Measurements from ENCODE around the gene ADAMTS2. TPM values are rescaled to one million over a fixed set of nuclear protein-coding genes. Genes with fewer than 3 reads are reported as not detected.
"Not testable (repeated sequence)": the region's sequence is repeated elsewhere in the genome, so short reads cannot be mapped to it uniquely, and the experiment has no call there.

The ADAMTS2 gene
- total RNA-seq, 1 donor from 2014 or later = 0.78 TPM

DNA sequence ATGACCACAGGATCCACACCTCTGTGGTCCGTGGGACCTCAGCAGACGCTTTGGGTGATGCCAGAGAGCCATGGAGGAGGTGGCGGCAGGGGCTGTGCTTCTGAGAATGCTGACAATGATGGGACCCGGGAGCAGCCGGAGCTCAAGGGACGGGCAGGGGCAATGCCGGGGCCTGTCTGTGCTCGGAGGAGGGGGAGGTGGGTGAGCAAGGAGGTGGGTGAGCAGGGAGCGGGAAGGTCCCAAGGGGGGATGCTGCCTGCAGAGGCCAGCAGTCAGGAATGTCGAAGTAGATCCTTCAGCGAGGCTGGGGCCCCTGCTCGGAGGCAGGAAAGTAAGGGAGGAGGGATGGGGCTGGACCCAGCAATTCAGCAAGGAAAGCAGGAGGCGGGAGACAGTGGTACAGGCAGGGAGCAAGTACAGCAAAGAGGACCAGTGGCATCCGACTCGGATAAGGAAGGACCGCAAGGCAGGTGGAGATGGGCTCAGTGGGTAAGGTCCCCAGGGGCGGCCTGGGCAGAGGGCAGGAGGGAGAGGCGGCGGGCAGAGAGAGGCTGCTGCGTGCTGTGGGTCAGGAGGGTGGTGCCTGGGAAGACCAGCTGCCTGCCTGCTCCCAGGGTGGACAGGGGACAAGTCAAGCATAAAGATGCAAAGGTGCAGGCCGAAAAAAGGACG lies 49.0 kb downstream of the ADAMTS2 start:
- no peak for DNase-seq

GRCh38 chr5:179295778-179296149 lies 49.5 kb downstream of the ADAMTS2 start:
- DNase-seq = no peak

DNA sequence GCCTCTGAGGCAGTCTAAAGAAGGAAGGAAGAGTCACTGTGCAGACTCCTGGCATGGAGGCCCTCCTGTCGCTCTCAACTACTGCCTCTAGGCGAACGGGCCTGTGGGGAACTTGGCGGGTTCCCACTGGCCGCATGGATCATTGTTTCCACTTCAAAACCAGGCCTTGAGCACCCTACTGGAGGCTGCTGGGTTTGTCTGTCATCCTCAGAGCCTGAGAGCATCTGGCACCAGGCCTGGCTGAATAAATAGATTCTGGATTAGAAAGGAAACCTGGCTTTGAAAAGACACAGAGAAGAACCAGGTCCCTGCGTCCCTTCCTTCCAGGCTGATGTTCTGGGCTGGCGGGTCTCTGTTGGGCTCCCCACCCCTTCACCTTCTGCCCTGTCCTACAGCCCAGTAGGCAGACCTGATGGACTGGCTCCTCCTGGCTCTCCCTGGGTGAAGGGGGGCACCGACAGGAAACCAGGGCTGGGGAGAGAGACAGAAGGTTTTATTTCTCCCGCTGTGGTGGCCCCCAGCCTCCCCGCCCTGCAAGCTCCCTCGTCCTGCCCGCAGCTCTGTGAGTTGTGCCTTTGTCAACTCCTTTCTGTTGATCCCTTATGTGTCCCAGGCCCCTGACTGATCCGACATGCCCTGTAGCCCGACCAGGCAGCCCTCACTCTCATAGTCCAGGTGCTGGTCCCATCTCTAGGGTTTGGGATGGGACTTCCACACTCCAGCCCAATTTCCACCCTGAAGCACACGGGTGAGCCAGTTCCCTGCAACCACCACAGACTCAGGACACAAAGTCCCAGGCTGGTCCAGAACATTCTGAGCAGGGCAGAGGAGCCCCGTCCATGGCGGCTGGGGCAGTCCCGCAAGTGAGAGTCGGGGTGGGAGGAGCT lies 50.1 kb downstream of the ADAMTS2 start:
- no peak for DNase-seq

DNA sequence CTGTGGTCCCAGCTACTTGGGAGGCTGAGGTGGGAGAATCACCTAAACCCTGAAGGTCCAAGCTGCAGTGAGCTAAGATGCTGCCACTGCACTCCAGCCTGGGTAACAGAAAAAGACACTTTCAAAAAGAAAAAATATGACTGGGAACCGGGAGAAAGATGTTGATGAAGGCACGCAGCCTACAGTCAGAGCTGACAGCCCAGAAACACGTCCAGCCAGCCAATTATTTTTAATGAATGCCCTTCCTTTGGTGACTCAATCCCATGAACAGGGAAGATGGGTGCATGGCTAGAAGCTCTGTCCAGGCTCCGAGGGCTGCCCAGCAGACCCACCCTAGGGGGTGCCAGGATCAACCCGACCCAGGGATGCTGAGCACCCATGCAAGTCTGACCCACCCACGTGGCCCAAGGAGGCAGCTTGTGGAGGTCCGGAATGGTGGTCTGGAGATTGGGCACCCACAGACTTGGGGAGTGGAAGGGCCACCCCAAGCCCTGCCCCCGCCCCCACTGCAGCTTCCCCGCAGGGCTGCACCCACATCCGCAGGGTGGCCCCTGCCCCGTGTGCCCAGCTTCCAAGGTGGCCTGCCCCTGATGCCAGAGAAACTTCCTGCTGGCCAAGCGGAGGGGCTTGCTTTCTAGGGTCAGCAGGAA lies 51.0 kb downstream of the ADAMTS2 start:
- no peak for DNase-seq

GRCh38 chr5:179292681-179293635 lies 52.3 kb downstream of the ADAMTS2 start:
- no peak for DNase-seq

DNA sequence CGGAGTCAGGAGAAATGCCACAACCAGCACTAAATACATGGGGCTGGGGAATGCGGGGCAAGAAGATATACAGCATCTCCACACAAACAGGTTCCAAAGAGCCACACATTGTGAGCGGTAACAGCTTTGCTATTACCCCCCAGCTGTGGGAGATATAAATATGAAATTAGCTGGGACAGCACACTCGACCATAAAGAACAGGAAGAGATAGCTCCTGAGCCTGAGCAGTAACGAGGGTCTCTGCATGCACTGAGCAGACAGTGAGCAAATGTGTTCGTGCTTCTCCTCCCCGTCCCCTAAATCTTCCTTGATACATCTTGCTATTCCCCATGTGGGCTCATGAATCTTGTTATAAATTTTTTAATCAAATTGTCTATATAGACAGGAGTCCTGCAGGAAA lies 53.1 kb downstream of the ADAMTS2 start:
- DNase-seq = no peak

DNA sequence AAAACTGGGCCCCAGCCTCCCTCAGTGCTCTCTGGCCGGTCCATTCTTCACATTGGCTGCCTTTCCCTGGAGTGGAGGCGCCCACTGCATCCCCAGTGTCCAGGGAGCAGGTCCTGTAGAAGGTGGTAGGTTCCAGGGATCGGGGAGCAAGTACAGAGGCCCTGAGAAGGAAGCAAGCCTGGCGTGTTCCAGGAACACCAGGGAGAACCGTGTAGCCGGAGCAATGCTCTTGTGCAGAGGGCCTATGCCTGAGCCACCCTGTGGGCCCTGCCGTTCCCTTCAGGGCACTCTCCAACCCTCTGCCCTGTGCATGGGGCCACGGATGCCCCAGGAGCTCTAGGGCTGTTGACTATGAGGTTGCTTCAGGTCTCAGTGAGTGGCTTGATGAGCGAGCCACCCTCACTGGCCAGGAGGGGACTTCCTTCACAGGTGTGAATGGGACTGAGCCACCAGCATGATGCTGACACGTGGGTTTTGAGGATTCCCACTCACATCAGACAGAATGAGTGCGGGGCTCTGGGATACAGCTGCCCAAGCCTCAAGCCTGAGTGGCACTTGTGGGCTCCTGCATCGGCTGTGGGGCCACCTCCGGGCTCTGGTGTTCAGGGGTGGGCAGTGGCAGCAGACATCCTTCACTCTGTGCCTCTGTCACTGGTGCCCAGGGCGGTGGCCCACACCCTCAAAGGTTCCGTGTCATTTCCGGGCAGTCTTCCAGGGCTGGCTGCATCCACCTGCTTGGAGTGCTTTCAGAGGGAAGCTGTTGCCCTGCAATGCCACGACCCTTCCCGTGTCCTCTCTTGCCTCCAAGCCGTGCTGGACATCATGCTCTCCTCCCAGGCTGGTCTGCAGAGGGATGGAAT lies 54.4 kb downstream of the ADAMTS2 start:
- DNase-seq = no peak

- DNase-seq = no peak
Observed at GRCh38 chr5:179289756-179290385, 55.4 kb downstream of the ADAMTS2 start.

- no peak for DNase-seq
Observed at GRCh38 chr5:179288809-179289185, 56.5 kb downstream of the ADAMTS2 start.

- no peak for DNase-seq
Observed at GRCh38 chr5:179288101-179288808, 57.0 kb downstream of the ADAMTS2 start.

GRCh38 chr5:179287631-179288030 lies 57.6 kb downstream of the ADAMTS2 start:
- no peak for DNase-seq

- no peak for DNase-seq
Observed at GRCh38 chr5:179287071-179287470, 58.2 kb downstream of the ADAMTS2 start.

- not testable (repeated sequence) for DNase-seq
Observed at GRCh38 chr5:179285776-179286162, 59.5 kb downstream of the ADAMTS2 start.

DNA sequence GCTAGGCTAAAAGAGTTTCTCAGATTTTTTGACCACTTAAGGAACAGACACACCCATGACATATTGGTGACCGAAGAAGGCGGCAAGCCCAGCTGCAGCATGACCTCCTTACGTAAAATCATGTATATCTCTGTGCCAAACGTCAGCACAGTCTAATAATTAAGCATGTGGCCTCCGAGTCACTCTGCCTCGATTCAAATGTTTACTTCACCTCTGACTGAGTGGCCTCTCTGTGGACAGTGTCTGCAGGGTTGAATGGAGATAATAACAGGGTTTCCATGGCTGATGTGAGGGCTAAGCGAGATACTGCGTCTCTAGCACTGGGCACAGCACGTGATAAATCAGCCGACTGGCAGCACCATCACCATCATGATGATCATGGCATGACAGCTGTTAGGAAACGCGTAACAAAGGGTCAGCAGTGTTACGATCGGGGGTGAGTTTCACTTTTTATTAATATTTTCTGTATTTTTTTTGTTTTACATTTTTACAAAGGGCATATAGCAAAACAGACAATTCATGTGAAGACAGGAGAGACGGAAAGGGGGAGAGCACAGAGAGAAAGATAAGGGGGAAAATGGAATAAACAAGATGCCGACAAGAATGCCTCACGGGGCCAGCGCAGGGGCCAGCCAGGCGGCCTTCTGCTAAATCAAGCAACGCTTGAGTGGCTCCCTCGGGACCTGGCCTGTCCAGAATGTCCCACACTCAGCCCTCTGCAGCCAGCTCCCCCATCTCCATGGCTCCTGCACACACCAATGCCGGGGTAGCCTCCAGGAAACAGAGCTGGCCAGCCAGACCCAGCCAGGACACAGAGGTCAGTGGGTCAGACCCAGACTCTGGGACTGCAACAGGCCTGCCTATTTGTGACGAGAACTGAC lies 60.3 kb downstream of the ADAMTS2 start:
- no peak for DNase-seq

DNA sequence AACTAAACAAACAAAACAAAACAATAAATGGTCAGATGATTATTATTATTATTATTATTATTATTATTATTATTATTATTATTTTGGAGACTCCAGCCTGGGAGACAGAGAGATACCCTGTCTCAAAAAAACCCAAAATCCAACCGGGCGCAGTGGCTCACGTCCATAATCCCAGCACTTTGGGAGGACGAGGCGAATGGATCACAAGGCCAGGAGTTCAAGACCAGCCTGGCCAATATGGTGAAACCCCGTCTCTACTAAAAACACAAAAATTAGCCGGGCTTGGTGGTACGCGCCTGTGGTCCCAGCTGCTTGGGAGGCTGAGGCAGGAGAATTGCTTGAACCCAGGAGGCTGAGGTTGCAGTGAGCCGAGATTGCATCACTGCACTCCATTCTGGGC lies 61.4 kb downstream of the ADAMTS2 start:
- DNase-seq = not testable (repeated sequence)

DNA sequence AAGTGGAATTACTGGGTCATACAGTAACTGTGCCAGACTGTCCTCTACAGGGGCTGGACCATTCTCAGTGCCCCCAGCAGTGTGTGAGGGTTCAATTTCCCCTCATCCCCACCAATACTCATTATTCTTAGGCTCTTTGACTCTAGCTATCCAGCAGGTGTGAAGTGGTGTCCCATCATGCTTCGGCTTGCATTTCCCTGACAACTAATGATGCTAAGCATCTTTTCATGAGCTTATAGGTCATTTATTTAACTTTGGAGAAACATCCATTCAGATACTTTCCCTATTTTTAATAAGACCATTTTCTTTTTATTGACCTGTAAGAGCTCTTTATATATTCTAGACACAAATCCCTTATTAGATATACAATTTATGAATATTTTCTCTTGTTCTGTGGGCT lies 63.6 kb downstream of the ADAMTS2 start:
- no peak for DNase-seq

DNA sequence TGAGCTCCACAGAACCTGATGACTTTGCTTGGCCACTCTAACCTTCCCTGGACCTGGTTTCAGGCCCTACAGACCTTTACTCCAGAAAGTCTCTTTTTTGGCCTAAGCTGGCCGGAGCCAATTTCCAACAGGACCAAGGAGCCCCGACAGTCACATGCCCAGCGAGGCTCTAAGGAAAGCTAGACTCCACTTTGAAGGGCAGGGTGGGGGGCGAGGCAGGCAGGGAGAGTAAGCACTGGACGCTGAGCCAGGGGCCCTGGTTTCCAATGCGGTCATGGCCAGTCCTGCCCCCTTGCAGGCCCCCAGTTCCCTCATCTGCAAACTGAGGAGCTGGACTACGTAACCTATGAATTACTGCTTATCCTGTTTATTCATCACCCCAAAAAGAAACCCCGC lies 65.2 kb downstream of the ADAMTS2 start:
- no peak for DNase-seq

DNA sequence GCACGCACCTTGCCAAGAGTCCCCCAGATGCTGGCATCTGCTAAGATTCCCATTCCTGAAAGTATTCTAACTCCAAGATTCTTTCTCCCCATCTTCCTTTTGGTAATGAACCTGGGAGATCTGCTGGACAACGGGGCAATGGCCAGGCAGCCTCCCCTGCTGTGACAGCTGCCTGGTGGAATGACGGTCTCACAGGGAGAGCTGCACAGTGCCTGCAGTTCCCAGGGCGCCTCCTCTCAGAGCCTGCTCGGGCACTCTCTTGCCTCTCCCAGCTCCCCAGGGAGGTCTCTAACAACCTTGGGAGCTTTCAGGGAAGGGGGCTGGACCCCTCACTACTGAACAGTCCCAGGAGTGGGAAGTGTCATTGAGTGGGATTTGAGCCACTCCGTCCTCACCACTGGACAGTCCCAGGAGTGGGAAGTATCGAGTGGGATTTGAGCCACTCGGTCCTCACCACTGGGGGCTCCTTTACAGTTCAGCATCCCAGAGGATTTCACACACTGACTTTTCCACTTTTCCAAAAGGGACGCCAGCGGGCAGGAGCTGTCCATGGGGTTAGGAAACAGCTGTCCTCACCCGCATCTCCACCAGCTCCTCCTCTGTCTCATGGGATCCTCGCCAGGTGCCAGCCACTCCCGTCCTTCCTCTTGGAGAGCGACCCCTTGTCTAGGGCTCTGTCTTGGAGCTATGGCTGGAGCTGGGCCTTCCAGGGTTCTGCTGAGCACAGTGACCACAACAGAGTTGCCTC lies 65.7 kb downstream of the ADAMTS2 start:
- DNase-seq = no peak

Data from occipital lobe (tissue), 2 donors.